A549 (cell line): ENCODE measurements around the gene POR. TPM values are rescaled to one million over a fixed set of nuclear protein-coding genes. Genes with fewer than 3 reads are reported as not detected.

ENCODE experiments used
- ATAC-seq, 2 experiments: fragments of 200-7000 bp in 1 of 2; fragments of >200 bp in 1 of 2; cut with Nextera tagmentation in 1 of 2; cut with Tn5 transposase in 1 of 2; 3 replicates each; pipeline versions ENCODE4 v1.8.0 to v1.9.1; 2018 to 2020; ENCODE audit warnings: mild to moderate bottlenecking in 1 of 2, moderate library complexity in 1 of 2
- CTCF ChIA-PET: fragments of 300-600 bp; sonication (Branson Sonifier 250); formaldehyde crosslinking; extraction: SDS; loops from one replicate; lab custom pipeline; 2021; ENCODE audit warnings: antibody characterized with exemption, inconsistent platforms; lab: Yijun Ruan, JAX
- POLR2A ChIA-PET: fragments of 350-600 bp; formaldehyde crosslinking; extraction: SDS; loops from one replicate; lab custom pipeline; 2021; ENCODE audit warnings: antibody characterized with exemption, inconsistent platforms; lab: Yijun Ruan, JAX
- DNase-seq, 2 experiments: peaks; one replicate each; pipeline versions ENCODE4 v3.0.0 to v3.0.0-alpha.2; 2011 to 2016; ENCODE audit warnings: low read depth in 1 of 2, low spot score in 1 of 2
- FAIRE-seq: peaks from 2 replicates; lab custom pipeline; 2011; peaks lifted over from hg19 to GRCh38; lab: Jason Lieb, UNC
- H3K27ac ChIP-seq, 2 experiments: fragments of >200 bp; sonication (Bioruptor Twin); formaldehyde crosslinking; 3 replicates each; pipeline ENCODE4 v1.5.1; 2016 to 2017
- H3K4me1 ChIP-seq: fragments of >200 bp; sonication (Bioruptor Twin); formaldehyde crosslinking; 3 replicates; pipeline ENCODE4 v1.6.1; 2016
- H3K4me2 ChIP-seq: fragments of >200 bp; sonication (Bioruptor Twin); formaldehyde crosslinking; 3 replicates; pipeline ENCODE4 v1.6.1; 2016
- H3K4me3 ChIP-seq: fragments of >200 bp; sonication (Bioruptor Twin); formaldehyde crosslinking; 3 replicates; pipeline ENCODE4 v1.5.1; 2016
- H3K9me3 ChIP-seq: fragments of >200 bp; sonication (Bioruptor Twin); formaldehyde crosslinking; 3 replicates; pipeline ENCODE4 v1.6.1; 2016
- BCL3 ChIP-seq: fragments of >200 bp; sonication (Bioruptor Twin); formaldehyde crosslinking; IDR thresholded peaks from 3 replicates; pipeline ENCODE4 v1.6.1; 2016
- BHLHE40 ChIP-seq: IDR thresholded peaks from 2 replicates; pipeline ENCODE4 v1.6.1; 2012; ENCODE audit warnings: low read depth, low read length, inconsistent platforms
- CBX2 ChIP-seq: fragments of 200-600 bp; sonication (generic); IDR thresholded peaks from 2 replicates; pipeline ENCODE4 v1.6.1; 2016; ENCODE audit warnings: low read depth, mild to moderate bottlenecking, borderline replicate concordance
- EHMT2 ChIP-seq: fragments of 200-600 bp; sonication (generic); IDR thresholded peaks from 2 replicates; pipeline ENCODE4 v1.6.1; 2016; ENCODE audit warnings: antibody characterized with exemption, low read depth, mild to moderate bottlenecking, moderate library complexity
- ELK1 ChIP-seq: fragments of 150-350 bp; IDR thresholded peaks from 2 replicates; pipeline ENCODE4 v1.6.1; 2014; ENCODE audit warnings: low read depth, mild to moderate bottlenecking, low read length
- FOXS1 ChIP-seq: fragments of 250-450 bp; sonication (Bioruptor Pico); IDR thresholded peaks from 2 replicates; pipeline ENCODE4 v1.5.0; 2020; ENCODE audit warnings: mild to moderate bottlenecking, moderate library complexity
- GATA3 ChIP-seq: IDR thresholded peaks from 2 replicates; pipeline ENCODE4 v1.6.1; 2012; ENCODE audit warnings: borderline replicate concordance
- HEYL ChIP-seq: fragments of 250-450 bp; sonication (Bioruptor Pico); IDR thresholded peaks from 2 replicates; pipeline ENCODE4 v1.8.0; 2021; ENCODE audit warnings: mild to moderate bottlenecking, moderate library complexity
- JUNB ChIP-seq: fragments of >200 bp; sonication (Bioruptor Twin); formaldehyde crosslinking; IDR thresholded peaks from 2 replicates; pipeline ENCODE4 v1.6.1; 2016
- MAFK ChIP-seq: fragments of 450-650 bp; IDR thresholded peaks from 2 replicates; pipeline ENCODE4 v1.6.1; 2014; ENCODE audit not compliant: partially characterized antibody
- MAZ ChIP-seq: fragments of 150-350 bp; IDR thresholded peaks from 2 replicates; pipeline ENCODE4 v1.6.1; 2014; ENCODE audit warnings: antibody characterized with exemption, low read depth, low read length, borderline replicate concordance
- NFE2L2 ChIP-seq: fragments of 150-350 bp; conservative IDR thresholded peaks from 2 replicates; pipeline ENCODE4 v1.6.1; 2014; ENCODE audit warnings: low read length
- NPAS2 ChIP-seq: fragments of 250-450 bp; sonication (Bioruptor Pico); IDR thresholded peaks from 2 replicates; pipeline ENCODE4 v1.8.0; 2022; ENCODE audit warnings: mild to moderate bottlenecking, moderate library complexity, borderline replicate concordance
- PBX3 ChIP-seq: IDR thresholded peaks from 2 replicates; pipeline ENCODE4 v1.6.1; 2012
- RFX5 ChIP-seq: fragments of 450-650 bp; IDR thresholded peaks from 2 replicates; pipeline ENCODE4 v1.7.1; 2014; ENCODE audit warnings: antibody characterized with exemption, mild to moderate bottlenecking, moderate library complexity
- SMC3 ChIP-seq: fragments of >200 bp; sonication (Bioruptor Twin); formaldehyde crosslinking; IDR thresholded peaks from 3 replicates; pipeline ENCODE4 v1.6.1; 2018; ENCODE audit warnings: inconsistent platforms
- TFCP2L1 ChIP-seq: fragments of 250-450 bp; sonication (Bioruptor Pico); IDR thresholded peaks from 2 replicates; pipeline ENCODE4 v1.5.0; 2021; ENCODE audit warnings: mild to moderate bottlenecking
- TP53 ChIP-seq: fragments of 250-450 bp; sonication (Bioruptor Pico); IDR thresholded peaks from 2 replicates; pipeline ENCODE4 v1.5.0; 2021; ENCODE audit warnings: mild to moderate bottlenecking, moderate library complexity
- USF2 ChIP-seq: fragments of 450-650 bp; IDR thresholded peaks from 2 replicates; pipeline ENCODE4 v1.6.1; 2014; ENCODE audit warnings: antibody characterized with exemption
- ZC3H11A ChIP-seq: fragments of 450-650 bp; IDR thresholded peaks from 2 replicates; pipeline ENCODE4 v1.6.1; 2014; ENCODE audit warnings: antibody characterized with exemption, mild to moderate bottlenecking
- ZFP36 ChIP-seq: fragments of 450-650 bp; IDR thresholded peaks from 2 replicates; pipeline ENCODE4 v1.6.1; 2014; ENCODE audit warnings: borderline replicate concordance; ENCODE audit not compliant: partially characterized antibody
- ZNF302 ChIP-seq: fragments of 250-450 bp; sonication (Bioruptor Pico); IDR thresholded peaks from 2 replicates; pipeline ENCODE4 v1.9.0; 2021; ENCODE audit warnings: inconsistent platforms, mild to moderate bottlenecking, moderate library complexity
- WGBS: methylation state at CpG from one replicate; pipeline ENCODE4 v1.1.6; 2017; ENCODE audit errors: missing lambda C conversion rate; 5-methylcytosine and 5-hydroxymethylcytosine counted together
- polyA plus RNA-seq, 4 experiments: library from polyadenylated mRNA; depleted of rRNA in 3 of 4; stranded (reverse); fragments of >200 nt; fragmentation: RNase III in 1 of 4; extraction: RNeasy Plus Mini Kit Qiagen cat#74134 plus additional on column Dnase treatment in 1 of 4; gene quantifications; 2 replicates in 3 of 4; 3 replicates in 1 of 4; pipeline ENCODE4 v1.2.3, GENCODE V29; 2011 to 2017

Gene POR
- polyA plus RNA-seq, 2 of the 4 experiments (the other 2 are of a cell fraction), result 71.1 to 109 TPM

GRCh38 chr7:75924256-75924655 lies 9.3 kb downstream of the POR start:
- no peak overlapping the region for H3K4me3 ChIP-seq
- FAIRE-seq, result no peak
- TF ChIP-seq EHMT2, result no peak
- TF ChIP-seq BHLHE40, result no peak
- TF ChIP-seq JUNB, result no peak
- TF ChIP-seq, all 56 proteins: peak for 0
- POLR2A ChIA-PET, result interaction anchor here (2.8 kb wide), 1 partner anchor 9 kb away, joined by 33 read pairs; the partner anchor contains the start of gene POR
- WGBS, result 95% methylated on average over 2 of the region's 2 CpGs
- CTCF ChIA-PET, result no interaction called here
- no peak for DNase-seq
- ATAC-seq, result no peak
- no peak overlapping the region for H3K27ac ChIP-seq
- H3K9me3 ChIP-seq, result no peaks in the 10 kb centered on the region
- no peak overlapping the region for H3K4me2 ChIP-seq
- peaks cover 18% of the 10 kb centered on the region; the same call in 2 of the 3 replicates for H3K4me1 ChIP-seq

GRCh38 chr7:75924889-75925288 lies 9.9 kb downstream of the POR start:
- POLR2A ChIA-PET, result interaction anchor here (2.8 kb wide), 1 partner anchor 10 kb away, joined by 33 read pairs; the partner anchor contains the start of gene POR
- no peak for FAIRE-seq

More at GRCh38 chr7:75924889-75925288, 9.9 kb downstream of the POR start:
- ATAC-seq (no peak), DNase-seq (no peak)
- peaks cover 14% of the 10 kb centered on the region; the same call in 2 of the 3 replicates for H3K4me1 ChIP-seq
- H3K4me3 ChIP-seq, result no peak overlapping the region
- no peak overlapping the region for H3K27ac ChIP-seq
- H3K4me2 ChIP-seq, result no peak overlapping the region
- TF ChIP-seq PBX3 (no peak), GATA3 (no peak), USF2 (no peak), NPAS2 (CRISPR knock-in tag) (no peak), ZFP36 (no peak), TP53 (CRISPR knock-in tag) (no peak), TFCP2L1 (no peak), EHMT2 (no peak), ZC3H11A (no peak), ELK1 (no peak), SMC3 (no peak), FOXS1 (CRISPR knock-in tag) (no peak), MAFK (no peak), NFE2L2 (no peak), ZNF302 (CRISPR knock-in tag) (no peak), MAZ (no peak), RFX5 (no peak), HEYL (CRISPR knock-in tag) (no peak), CBX2 (no peak), BCL3 (no peak)
- CTCF ChIA-PET, result no interaction called here
- no peaks in the 10 kb centered on the region for H3K9me3 ChIP-seq
- WGBS, result 94% methylated on average over 2 of the region's 2 CpGs
